Measurements from ENCODE around the gene TRAF3IP1. TPM values are rescaled to one million over a fixed set of nuclear protein-coding genes. Genes with fewer than 3 reads are reported as not detected.

TRAF3IP1 gene
- total RNA-seq, 2 experiments from 2014 or later: 14.2 to 16.3 TPM

DNA sequence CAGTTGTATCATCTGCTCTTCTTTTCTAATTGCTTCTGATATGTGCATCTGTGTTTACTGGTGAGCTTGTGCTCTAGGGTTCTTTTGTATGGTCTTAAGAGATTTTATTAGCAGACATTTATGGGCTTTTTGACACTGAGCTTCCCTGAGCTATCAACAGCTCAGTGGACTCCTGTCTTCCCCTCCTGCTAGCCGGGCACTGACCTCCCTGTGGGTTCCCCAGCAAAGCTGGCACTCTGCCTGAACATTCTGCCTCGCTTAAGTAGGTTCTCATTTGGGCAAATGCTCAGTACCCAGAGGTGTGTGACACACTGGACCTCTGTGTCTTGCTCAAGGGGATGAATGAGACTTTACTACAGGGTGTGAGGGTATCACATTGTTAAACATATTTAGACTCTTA lies 15.8 kb downstream of the TRAF3IP1 start:
- ChIA-PET CTCF (no interaction called here), POLR2A (no interaction called here)

DNA sequence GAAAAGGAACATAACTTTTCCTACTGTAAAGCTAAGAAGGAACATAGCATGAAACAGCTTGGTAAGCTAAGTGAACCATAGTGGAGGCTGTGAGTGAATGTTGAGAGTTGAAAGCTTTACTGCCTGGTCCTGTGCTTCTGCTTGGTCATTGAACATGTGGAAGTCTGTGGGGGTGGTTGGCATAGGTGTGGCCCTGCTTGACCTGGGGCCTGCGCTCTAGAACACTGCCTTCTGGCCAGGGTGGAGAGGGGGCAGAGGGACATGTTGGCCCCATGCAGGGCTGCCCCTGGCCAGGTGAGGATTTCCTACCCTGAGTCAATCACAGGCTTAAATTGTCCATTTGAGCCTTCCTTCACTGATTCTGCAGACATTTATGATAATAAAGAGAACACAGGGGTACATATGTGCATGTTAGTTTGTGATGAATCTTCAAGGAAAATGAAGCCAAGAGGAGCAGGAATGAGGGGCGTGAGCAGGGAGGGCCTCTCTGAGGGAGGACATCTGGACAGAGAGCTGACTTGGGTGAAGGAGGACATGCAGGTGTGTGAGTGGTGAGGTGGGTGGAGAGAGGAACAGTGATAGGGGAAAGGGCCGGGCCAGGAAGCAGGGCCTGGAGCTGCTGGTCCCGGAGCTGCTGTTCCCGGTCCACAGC lies 16.6 kb downstream of the TRAF3IP1 start:
- POLR2A ChIA-PET: no interaction called here
- CTCF ChIA-PET: no interaction called here

DNA sequence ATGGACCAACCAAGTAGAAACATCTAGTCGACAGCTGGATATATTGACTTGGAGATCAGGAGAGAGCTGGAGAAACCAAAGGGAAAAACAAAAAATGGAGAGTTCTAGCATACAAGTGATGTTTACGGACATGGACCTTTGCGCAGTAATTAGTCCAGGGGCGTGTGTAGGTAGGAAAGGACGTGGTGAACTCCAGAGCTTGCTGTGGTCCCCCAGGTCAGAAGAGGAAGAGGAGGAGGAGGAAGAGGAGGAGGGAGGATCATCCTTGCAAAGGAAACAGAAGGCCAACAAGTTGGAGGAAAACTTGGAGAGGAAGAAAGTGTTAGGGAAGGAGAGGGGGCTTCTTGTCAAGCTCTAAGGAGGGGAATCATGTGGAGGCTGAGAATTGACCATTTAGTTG lies 17.5 kb downstream of the TRAF3IP1 start:
- POLR2A ChIA-PET: no interaction called here
- CTCF ChIA-PET: no interaction called here

DNA sequence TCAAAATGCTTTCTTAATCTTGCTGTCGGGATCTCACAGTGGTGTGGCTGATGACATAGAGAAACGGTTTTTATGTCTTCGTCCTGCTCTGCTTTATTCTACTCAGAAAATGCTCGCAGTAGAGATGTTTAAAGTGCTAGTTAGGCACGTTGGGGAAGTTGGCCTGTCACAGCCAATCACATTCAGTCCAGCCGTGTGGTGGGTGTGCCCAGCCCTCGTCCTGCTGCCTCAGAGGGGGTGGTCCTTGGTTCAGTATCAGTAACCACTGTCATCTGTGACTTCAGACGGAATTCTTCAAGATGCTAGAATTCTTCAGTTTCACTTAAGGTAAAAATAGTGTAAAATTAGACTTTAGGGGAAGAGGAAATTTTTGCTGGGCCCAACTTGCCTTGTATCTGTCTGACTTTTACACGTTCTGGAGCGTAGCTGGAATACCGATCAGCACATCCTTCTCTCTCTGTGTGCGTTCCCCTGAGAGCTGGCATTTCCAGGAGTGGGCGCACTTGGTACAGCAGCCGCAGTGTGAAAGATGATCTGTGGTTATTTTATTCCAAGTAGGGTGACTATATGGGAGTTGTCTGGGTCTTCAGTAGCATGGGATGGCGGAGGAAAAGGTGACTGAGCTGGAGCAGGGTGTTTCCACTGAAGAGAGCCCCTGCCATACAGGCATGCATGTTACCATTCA lies 18.5 kb downstream of the TRAF3IP1 start:
- ChIA-PET POLR2A (no interaction called here), CTCF (no interaction called here)

DNA sequence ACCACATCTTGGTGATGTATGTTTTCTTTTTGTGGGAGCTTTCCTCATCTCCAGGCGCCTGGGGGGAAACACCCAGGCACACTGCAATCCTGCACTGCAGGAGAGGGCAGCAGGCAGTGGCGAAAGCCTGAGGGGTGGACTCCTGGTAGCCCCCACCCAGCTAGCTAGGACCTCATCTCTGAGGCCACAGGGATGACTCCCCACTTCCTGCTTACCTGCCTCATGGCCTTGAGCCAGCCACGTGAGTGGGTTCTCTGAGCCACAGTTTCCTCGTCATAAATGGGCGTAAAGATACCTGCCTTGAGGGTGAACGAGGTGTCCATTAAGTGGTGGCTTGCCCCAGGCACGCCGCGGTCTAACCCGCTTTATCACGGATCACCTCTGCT lies 19.1 kb downstream of the TRAF3IP1 start:
- ChIA-PET POLR2A (no interaction called here), CTCF (interaction anchor here (1.4 kb wide), 1 partner anchor 76 kb away, joined by 3 read pairs; no protein-coding TSS in a partner anchor)

DNA sequence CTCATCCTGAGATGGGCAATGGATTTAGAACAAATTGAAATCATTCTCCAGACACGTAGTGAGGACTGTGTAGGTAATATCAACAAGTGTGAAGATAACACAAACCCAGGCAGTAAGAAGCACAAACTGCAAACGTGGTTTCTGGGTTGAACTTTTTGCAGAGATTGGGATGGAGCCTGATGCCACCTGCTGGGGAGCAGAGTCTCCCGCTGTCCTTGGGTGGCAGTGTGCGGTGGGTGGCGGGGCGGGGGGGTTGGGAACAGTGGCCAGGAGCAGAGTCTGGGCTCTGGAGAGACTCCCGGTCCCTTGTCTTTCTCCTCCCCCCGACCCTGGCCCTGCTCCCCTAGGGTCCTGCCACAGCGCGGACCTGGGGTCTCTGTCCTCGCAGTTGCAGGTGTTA lies 19.5 kb downstream of the TRAF3IP1 start:
- ChIA-PET POLR2A (no interaction called here), CTCF (interaction anchor here (1.4 kb wide), 1 partner anchor 77 kb away, joined by 3 read pairs; no protein-coding TSS in a partner anchor)

DNA sequence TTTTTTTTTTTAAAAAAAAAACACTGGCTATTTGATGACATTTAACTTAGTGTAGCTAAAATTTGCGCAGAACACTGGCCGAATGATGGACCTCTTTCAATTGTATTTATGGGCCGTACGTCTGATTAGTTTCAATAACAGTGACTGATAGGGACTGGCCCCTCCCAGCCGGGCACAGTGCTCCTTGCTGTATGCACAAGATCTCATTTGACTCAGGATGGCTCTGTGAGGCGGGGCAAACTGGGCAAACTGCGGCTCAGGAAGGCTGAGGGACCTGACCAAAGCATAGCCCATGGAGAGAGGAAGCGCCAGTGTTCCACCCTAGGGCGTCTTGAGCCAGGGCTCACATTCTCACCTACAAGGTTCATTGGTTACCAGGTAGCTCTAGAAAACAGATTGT lies 21.2 kb downstream of the TRAF3IP1 start:
- CTCF ChIA-PET: interaction anchor here (1.0 kb wide), 1 partner anchor 87 kb away, joined by 3 read pairs; no protein-coding TSS in a partner anchor
- POLR2A ChIA-PET: no interaction called here

DNA sequence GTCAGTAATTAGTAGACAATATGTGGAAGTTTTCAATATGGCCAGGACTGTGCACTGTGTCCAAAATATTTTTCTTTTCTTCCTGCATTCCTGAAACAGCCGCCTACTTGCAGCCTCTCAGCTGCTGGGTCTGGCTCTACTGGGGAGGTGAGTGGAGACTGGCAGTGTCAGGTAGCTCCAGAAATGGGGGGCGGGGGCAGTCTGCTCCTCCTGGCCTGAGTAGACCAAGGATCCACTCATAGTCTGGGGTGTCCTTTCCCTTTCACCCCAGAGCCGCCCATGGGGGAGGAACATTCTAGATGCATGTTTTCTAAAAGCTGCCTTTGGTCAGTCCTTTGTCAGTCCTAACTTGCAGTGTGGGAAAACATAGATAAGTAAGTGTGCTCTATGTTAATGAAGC lies 23.7 kb downstream of the TRAF3IP1 start:
- ChIA-PET POLR2A (no interaction called here), CTCF (interaction anchor here (1.7 kb wide), 1 partner anchor 14 kb away, joined by 4 read pairs; no protein-coding TSS in a partner anchor)

DNA sequence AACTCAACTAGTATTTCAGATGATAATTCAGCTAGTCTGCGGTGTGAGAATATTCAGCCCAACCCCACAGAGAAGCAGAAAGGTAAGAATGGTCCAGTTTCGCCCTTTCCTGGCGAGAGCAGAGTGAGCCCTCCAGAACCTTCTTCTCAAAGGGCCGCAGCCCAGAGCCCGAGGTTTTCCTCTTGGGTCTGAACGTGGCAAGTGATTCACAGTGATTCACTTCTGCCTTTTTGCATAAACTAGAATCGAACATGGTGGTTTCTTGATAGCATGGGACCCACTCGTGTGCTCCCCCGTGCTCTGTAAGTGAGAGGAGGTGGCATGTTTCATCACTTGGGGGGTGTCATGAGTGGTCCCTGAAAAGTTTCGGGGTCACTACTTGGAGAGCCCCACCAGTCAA lies 24.2 kb downstream of the TRAF3IP1 start:
- CTCF ChIA-PET: interaction anchor here (1.7 kb wide), 1 partner anchor 13 kb away, joined by 4 read pairs; no protein-coding TSS in a partner anchor

DNA sequence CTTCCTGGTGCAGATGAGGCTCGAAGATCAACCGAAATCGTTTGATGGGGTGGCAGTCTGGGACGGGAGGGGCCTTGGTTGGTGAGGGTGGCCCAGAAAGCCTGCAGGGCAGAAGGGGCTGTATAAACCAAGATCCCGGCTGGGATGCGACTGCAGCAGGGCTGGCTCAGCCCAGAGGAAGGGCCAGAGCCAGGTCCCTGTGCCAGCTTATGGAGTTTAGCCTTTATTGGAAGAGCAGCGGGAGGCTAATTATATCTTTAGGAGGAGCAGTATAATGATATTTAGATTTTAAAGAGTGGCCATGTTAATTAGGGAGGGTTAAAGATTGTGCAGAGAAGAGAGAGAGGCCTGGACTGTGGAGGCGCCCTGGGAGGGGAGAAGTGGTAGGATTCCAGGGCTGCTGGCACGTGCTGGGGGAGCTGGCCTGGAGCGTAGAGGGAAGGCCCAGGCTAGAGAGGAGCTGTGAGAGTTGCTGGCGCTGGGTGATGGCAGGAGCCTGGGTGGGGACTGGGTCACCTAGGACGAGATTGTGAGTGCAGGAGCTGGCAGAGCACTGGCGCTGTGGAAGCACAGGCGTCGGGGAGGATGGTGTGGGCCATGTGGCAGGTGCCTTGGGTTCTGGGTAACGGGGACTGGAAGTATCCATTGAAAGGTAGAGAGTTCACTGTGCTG lies 25.1 kb downstream of the TRAF3IP1 start:
- POLR2A ChIA-PET: no interaction called here

More for the DNA sequence above, 24.2 kb downstream of the TRAF3IP1 start:
- POLR2A ChIA-PET: no interaction called here

DNA sequence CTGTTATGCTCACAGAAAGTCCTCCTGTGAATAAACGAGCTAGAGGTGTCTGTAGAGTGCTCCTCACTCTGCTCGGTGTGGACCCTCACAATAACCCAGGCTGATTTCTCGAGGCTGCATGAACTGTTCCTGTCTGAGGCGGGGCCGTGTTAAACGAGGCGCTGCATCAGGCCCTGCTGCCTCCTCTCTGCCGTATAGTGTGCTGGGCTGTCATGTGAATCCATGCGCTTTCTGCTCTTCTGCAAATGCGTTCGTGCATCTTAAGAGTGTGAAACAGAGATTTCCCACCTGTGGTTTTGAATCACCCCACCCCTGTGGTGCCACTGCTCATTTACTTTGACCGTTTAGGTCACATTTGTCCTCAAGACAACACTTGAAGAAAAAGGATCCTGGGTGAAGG lies 26.2 kb downstream of the TRAF3IP1 start:
- ChIA-PET CTCF (interaction anchor here (0.9 kb wide), 1 partner anchor 17 kb away, joined by 3 read pairs; no protein-coding TSS in a partner anchor), POLR2A (no interaction called here)

More for the DNA sequence above, 25.1 kb downstream of the TRAF3IP1 start:
- CTCF ChIA-PET: interaction anchor here (0.9 kb wide), 1 partner anchor 18 kb away, joined by 3 read pairs; no protein-coding TSS in a partner anchor

DNA sequence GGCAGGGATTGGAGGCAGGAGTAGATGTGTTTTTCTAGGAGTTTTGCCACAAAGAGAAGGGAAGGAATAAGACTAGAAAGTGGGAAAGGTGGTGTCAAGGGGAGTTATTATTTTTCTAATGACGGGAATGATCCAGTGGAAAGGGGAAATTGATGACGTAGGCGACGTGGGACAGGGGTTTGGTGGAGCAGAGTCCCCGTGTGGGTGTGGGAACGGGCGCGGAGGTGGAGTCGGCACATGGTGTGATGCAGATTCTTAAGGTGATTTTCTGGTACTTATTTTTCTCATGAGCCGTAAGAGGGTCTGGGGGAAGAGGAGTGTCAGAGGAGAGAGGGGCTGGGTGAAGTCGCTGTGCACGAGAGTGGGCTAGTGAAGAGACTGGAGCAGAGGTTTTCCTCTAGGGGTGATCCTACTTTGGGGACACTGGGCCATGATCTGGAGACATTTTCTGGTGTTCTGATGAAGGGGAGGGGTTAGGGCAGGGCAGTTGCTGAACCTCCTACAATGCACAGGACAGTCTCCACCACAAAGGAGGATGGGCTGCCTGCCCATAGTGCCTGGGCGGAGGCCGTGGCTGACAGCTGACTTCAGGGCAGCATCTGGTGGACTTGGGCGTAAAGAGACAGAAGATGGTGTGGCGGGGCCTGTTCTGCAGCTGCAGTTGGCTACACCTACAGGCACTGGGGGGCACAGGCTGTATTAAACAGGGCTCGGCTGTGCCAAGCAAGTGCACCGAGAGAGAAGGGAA lies 30.0 kb downstream of the TRAF3IP1 start:
- POLR2A ChIA-PET: no interaction called here
- CTCF ChIA-PET: no interaction called here

DNA sequence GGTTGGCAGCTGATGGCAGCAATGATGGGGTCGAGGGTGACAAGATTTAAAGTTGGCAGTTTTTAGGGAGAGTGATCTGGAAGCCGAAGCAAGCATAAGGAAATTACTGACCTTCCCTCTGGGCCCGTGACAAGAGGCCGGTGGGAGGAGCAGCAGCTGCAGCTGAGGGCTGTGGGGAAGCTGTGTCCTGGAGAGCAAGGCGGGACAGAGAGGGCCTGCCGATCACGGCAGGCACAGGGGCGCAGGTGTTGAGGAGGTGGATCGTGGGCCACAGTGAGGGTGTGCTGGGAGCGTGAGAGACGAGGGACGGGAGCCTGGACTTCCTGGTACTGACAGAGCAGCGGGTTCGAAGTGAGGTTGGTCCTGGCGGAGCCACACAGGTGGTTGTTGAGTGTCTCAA lies 31.0 kb downstream of the TRAF3IP1 start:
- ChIA-PET CTCF (no interaction called here), POLR2A (no interaction called here)

DNA sequence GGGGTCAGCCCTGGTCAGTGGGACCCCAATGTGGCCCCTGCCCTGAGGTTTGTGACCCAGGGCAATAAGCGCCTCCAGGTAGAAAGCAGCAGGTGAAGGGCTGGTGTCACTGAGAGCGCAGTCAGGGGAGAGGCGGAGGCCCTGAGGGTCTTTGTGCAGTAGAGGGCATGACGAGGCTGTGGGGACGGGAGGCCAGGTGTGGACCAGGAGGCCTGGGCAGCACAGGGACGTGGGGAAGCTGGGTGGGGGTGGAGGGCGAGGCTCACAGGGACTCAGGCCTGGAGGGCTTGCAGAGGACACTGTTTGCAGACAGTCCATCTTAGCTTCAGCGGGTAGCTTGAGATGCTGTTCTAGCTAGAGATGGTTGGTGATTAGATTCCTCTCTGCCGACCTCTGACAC lies 32.0 kb downstream of the TRAF3IP1 start:
- CTCF ChIA-PET: no interaction called here
- POLR2A ChIA-PET: no interaction called here

DNA sequence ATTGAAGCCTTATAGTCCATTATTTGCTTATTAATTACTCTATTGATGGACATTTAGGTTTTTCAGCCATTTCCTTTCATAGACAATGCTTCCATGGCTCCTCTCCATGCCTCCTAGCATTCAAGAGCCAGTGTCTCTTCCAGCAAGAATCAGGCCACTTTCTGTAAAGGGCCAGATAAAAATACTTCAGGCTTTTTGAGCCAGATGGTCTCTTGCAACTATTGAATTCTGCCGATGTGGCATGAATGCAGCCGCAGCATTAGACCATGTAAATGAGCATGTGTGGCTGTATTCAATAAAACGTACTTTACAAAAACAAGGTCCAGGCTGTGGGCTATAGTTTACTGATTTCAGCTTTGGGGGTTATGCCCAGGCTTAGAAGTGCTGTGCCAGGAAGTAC lies 38.5 kb downstream of the TRAF3IP1 start:
- ChIA-PET POLR2A (no interaction called here), CTCF (no interaction called here)

DNA sequence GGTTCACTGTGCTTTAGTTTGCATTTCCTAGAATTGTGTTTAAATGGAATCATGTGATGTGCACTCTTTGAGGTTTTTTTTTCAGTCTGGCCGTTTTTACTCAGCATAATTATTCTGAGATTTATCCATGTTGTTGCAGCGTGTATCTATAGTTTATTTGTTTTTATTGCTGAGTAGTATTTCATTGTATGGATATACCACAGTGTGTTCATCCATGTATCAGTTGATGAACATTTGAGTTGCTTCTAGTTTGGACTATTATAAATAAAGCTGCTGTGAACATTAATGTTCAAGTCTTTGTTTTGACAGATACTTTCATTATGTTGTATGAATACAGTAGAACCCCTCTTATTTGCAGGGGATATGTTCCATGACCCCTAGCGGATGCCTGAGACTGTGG lies 39.1 kb downstream of the TRAF3IP1 start:
- ChIA-PET CTCF (no interaction called here), POLR2A (no interaction called here)

DNA sequence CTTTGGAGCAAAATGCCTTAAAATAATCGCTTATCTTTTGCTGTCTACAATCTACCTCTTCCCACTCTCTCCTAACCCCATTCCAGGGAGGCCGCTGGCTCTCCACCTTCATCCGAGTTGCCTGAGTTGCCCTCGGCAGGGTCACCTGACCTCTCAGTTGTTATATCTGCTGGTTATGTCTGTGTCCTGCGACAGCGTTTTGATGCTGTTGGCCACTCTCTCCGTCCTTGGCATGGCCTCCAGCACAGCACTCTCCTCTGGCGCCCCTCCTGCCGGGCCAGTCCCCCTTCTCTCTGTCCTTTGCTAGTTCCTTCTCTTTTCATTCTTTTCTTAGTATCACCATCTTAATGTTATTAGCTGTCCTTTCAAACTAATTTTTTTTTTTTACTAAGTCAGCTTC lies 41.6 kb downstream of the TRAF3IP1 start:
- CTCF ChIA-PET: interaction anchor here (1.6 kb wide), 1 partner anchor 9 kb away, joined by 4 read pairs; no protein-coding TSS in a partner anchor
- POLR2A ChIA-PET: no interaction called here

DNA sequence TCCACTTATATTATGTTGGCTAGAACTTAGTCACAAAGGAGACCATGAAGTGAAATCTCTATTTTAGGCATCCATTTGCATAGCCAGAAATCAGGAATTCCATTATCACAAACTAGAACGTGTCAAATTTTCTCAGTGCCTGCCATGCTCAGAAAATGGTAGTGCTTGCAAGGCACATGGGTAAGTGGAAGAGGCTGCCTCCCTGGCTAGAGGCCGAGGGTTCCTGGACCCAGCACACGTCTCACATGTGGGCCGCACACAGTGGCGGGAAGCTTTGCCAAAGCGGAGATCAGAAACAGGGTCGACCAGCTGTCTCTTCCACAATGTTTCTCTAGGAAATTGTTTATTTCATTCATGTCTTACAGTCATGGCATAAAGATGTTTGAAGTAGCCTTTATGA lies 42.3 kb downstream of the TRAF3IP1 start:
- CTCF ChIA-PET: interaction anchor here (1.6 kb wide), 1 partner anchor 8 kb away, joined by 4 read pairs; no protein-coding TSS in a partner anchor
- POLR2A ChIA-PET: no interaction called here

DNA sequence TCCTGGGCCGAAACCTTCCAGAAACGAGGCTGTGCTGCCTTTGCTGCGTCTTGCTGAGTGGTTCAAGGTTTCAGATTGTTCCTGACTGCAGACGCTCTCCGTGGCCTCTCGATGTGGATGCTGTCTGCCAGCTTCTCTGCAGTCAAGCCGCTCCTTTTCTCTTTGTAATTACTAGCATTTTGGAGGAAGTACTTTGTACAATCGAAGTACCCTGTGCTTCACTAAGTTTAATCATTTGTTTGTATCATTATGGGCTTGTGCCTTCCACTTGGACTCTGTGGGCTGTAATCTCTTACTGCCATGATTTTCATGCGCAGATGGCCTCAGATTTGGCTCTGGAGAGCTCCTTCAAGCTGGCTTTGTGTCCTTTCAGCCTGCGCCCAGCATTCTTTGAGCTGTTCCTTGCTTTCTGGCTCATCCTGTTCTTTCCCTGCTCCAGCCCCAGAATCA lies 49.3 kb downstream of the TRAF3IP1 start:
- POLR2A ChIA-PET: interaction anchor here (0.6 kb wide), 1 partner anchor 698 kb away, joined by 4 read pairs; no protein-coding TSS in a partner anchor
- CTCF ChIA-PET: interaction anchor here (0.7 to 1.7 kb wide), 3 partner anchors 13 to 95 kb away, joined by 3 to 4 read pairs (median 3); no protein-coding TSS in a partner anchor
